GM23338 (cell line): ENCODE data around the gene LHX8. TPM values are rescaled to one million over a fixed set of nuclear protein-coding genes. Genes with fewer than 3 reads are reported as not detected.
"Not testable (repeated sequence)": the region's sequence is repeated elsewhere in the genome, so short reads cannot be mapped to it uniquely, and the experiment has no call there.

Experiments
- ATAC-seq: fragments of 200-7000 bp; cut with Tn5 transposase; 3 replicates; pipeline ENCODE4 v1.9.1; 2020
- DNase-seq: peaks from one replicate; pipeline ENCODE4 v3.0.0-alpha.2; 2015; ENCODE audit warnings: low spot score
- H2AFZ ChIP-seq: fragments of 200-600 bp; sonication (generic); 2 replicates; pipeline ENCODE4 v1.8.0; 2016; ENCODE audit warnings: antibody characterized with exemption, mild to moderate bottlenecking, moderate library complexity
- H3F3A ChIP-seq: fragments of 200-600 bp; sonication (generic); replicated peaks from 2 replicates; pipeline ENCODE4 v1.8.0; 2017; ENCODE audit warnings: antibody characterized with exemption, mixed run types, low read depth
- H3K27ac ChIP-seq: fragments of 200-600 bp; sonication (generic); 2 replicates; pipeline ENCODE4 v1.6.1; 2016; ENCODE audit warnings: low read depth
- H3K27me3 ChIP-seq: fragments of 200-600 bp; sonication (generic); 2 replicates; pipeline ENCODE4 v1.8.0; 2016; ENCODE audit warnings: mild to moderate bottlenecking, mixed run types, moderate library complexity; ENCODE audit not compliant: insufficient read depth
- H3K36me3 ChIP-seq: fragments of 200-600 bp; sonication (generic); 2 replicates; pipeline ENCODE4 v1.8.0; 2016; ENCODE audit warnings: mild to moderate bottlenecking; ENCODE audit not compliant: insufficient read depth
- H3K4me1 ChIP-seq: fragments of 200-600 bp; sonication (generic); 2 replicates; pipeline ENCODE4 v1.8.0; 2016; ENCODE audit warnings: mild to moderate bottlenecking, moderate library complexity; ENCODE audit not compliant: insufficient read depth
- H3K4me2 ChIP-seq: fragments of 200-600 bp; sonication (generic); 2 replicates; pipeline ENCODE4 v1.7.1; 2017; ENCODE audit warnings: mixed run types
- H3K4me3 ChIP-seq: fragments of 200-600 bp; sonication (generic); 2 replicates; pipeline ENCODE4 v1.6.1; 2016; ENCODE audit warnings: mixed run types
- H3K79me2 ChIP-seq: fragments of 200-600 bp; sonication (generic); replicated peaks from 2 replicates; pipeline ENCODE4 v1.8.0; 2017; ENCODE audit warnings: mild to moderate bottlenecking; ENCODE audit not compliant: insufficient read depth
- H3K9me2 ChIP-seq: fragments of 200-600 bp; sonication (generic); 2 replicates; pipeline ENCODE4 v1.8.0; 2017; ENCODE audit not compliant: insufficient read depth
- H4K20me1 ChIP-seq: fragments of 200-600 bp; sonication (generic); replicated peaks from 2 replicates; pipeline ENCODE4 v1.8.0; 2017; ENCODE audit warnings: mild to moderate bottlenecking; ENCODE audit not compliant: insufficient read depth
- H3K27ac Mint-ChIP-seq: 2 replicates; pipeline ENCODE4 v1.8.0; 2020; ENCODE audit warnings: inconsistent platforms, mild to moderate bottlenecking, moderate library complexity, mixed read lengths
- H3K27me3 Mint-ChIP-seq: 3 replicates; pipeline ENCODE4 v1.8.0; 2022; ENCODE audit warnings: low read depth, mild to moderate bottlenecking, moderate library complexity, mixed read lengths, inconsistent platforms; ENCODE audit not compliant: insufficient read depth, poor library complexity
- H3K36me3 Mint-ChIP-seq: 3 replicates; pipeline ENCODE4 v1.8.0; 2021; ENCODE audit warnings: low read depth, mild to moderate bottlenecking, inconsistent platforms, moderate library complexity, mixed read lengths
- H3K4me1 Mint-ChIP-seq: 3 replicates; pipeline ENCODE4 v1.8.0; 2020; ENCODE audit warnings: mild to moderate bottlenecking, inconsistent platforms, mixed read lengths
- H3K4me3 Mint-ChIP-seq: 3 replicates; pipeline ENCODE4 v1.8.0; 2021; ENCODE audit warnings: moderate library complexity, mild to moderate bottlenecking, inconsistent platforms, mixed read lengths
- H3K9me3 Mint-ChIP-seq: 3 replicates; pipeline ENCODE4 v1.8.0; 2020; ENCODE audit warnings: moderate library complexity, mild to moderate bottlenecking, inconsistent platforms, mixed read lengths
- CREB1 ChIP-seq: fragments of 250-450 bp; sonication (Bioruptor Pico); IDR thresholded peaks from 2 replicates; pipeline ENCODE4 v1.5.0; 2020; ENCODE audit warnings: low read depth, mild to moderate bottlenecking, moderate library complexity
- EZH2 ChIP-seq: fragments of 200-600 bp; sonication (generic); IDR thresholded peaks from one replicate; pipeline ENCODE4 v1.8.0; 2017; ENCODE audit warnings: antibody characterized with exemption, mild to moderate bottlenecking, low read depth; ENCODE audit not compliant: unreplicated experiment
- EZH2phosphoT487 ChIP-seq: fragments of 200-600 bp; sonication (generic); IDR thresholded peaks from one replicate; pipeline ENCODE4 v1.8.1; 2018; ENCODE audit warnings: antibody characterized with exemption; ENCODE audit not compliant: unreplicated experiment
- NANOG ChIP-seq: IDR thresholded peaks from 2 replicates; pipeline ENCODE4 v1.6.1; 2016; ENCODE audit warnings: antibody characterized with exemption, borderline replicate concordance
- POLR2AphosphoS5 ChIP-seq: IDR thresholded peaks from 2 replicates; pipeline ENCODE4 v1.6.1; 2016; ENCODE audit warnings: antibody characterized with exemption, low read depth
- STAT1 ChIP-seq: IDR thresholded peaks from one replicate; pipeline ENCODE4 v1.6.1; 2016; ENCODE audit warnings: antibody characterized with exemption; ENCODE audit not compliant: unreplicated experiment
- ZNF331 ChIP-seq: fragments of 250-450 bp; sonication (Bioruptor Pico); IDR thresholded peaks from 2 replicates; pipeline ENCODE4 v1.5.0; 2020; ENCODE audit warnings: low read depth, mild to moderate bottlenecking, moderate library complexity
- polyA plus RNA-seq: library from polyadenylated mRNA; unstranded; fragments of >200 nt; fragmentation: Nextera tagmentation; extraction: Ambion mirVana; gene quantifications from 2 replicates; pipeline ENCODE4 v1.2.1, GENCODE V29; 2016
- total RNA-seq: library from RNA; depleted of rRNA; stranded (reverse); fragments of >200 nt; shearing (Covaris generic); gene quantifications from 2 replicates; pipeline ENCODE4 v1.2.3, GENCODE V29; 2014
- TF ChIP-seq, protein P1 (sequence below): IDR thresholded peaks from one replicate; pipeline ENCODE4 v1.6.1; 2018; ENCODE audit warnings: antibody characterized with exemption; ENCODE audit not compliant: unreplicated experiment
- TF ChIP-seq, protein P2 (sequence below): IDR thresholded peaks from 2 replicates; pipeline ENCODE4 v1.6.1; 2016; ENCODE audit warnings: antibody characterized with exemption
- TF ChIP-seq, protein P3 (sequence below), 2 experiments: fragments of 200-600 bp in 1 of 2; sonication (generic) in 1 of 2; conservative IDR thresholded peaks; 2 replicates each; pipeline versions ENCODE4 v1.5.1 to v1.6.1; 2016 to 2017; ENCODE audit warnings: antibody characterized with exemption in 2 of 2, low read depth in 2 of 2, mild to moderate bottlenecking in 2 of 2, moderate library complexity in 1 of 2

LHX8 gene
- total and polyA plus RNA-seq, 2 experiments from 2014 or later, result 0.68 to 0.73 TPM

DNA sequence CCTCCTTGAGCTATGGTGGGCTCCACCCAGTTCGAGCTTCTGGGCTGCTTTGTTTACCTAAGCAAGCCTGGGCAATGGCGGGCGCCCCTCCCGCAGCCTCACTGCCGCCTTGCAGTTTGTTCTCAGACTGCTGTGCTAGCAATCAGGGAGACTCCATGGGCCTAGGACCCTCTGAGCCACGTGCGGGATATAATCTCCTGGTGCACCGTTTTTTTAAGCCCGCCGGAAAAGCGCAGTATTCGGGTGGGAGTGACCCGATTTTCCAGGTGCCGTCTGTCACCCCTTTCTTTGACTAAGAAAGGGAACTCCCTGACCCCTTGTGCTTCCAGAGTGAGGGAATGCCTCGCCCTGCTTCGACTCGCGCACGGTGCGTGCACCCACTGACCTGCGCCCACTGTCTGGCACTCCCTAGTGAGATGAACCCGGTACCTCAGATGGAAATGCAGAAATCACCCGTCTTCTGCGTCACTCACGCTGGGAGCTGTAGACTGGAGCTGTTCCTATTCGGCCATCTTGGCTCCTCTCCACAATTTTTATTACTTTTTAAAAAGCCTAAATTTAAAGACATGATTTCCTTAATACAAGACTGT is 21.7 kb upstream of the LHX8 start:
- H3K4me3 ChIP-seq, H3K36me3 Mint-ChIP-seq, DNase-seq, H3K9me2 ChIP-seq, H4K20me1 ChIP-seq, H3K4me1 ChIP-seq, H3K27ac Mint-ChIP-seq, H3K27ac ChIP-seq, H2AFZ ChIP-seq, H3K79me2 ChIP-seq, H3F3A ChIP-seq, H3K4me1 Mint-ChIP-seq, ATAC-seq, H3K4me3 Mint-ChIP-seq, H3K27me3 Mint-ChIP-seq, H3K4me2 ChIP-seq, H3K27me3 ChIP-seq, H3K36me3 ChIP-seq: not testable (repeated sequence)
- peaks cover 12% of the 10 kb centered on the region for H3K9me3 Mint-ChIP-seq

DNA sequence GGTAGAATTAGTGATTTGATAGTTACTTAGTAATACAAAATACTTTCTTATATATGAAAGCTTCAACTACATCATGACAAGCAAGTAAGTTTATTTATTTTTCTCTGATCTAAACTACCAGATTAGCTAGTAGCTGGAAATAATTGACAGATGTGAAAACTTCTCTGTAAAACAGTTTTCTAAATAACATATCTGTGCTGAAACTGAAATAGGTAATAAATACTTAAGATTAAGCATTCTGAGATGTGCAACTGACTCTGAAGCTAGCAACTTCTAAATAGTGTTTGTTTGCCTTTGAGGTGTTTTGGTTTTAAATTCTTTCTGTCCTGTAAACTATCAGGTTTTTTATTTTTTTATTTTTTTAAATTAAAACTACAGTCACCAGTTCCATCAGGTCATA is 18.5 kb upstream of the LHX8 start:
- no peak overlapping the region for H3K4me3 ChIP-seq
- H3K27ac Mint-ChIP-seq, result no peak overlapping the region
- no peaks in the 10 kb centered on the region for H3K79me2 ChIP-seq
- H3K27me3 Mint-ChIP-seq, result peaks cover 5% of the 10 kb centered on the region
- peaks cover 8% of the 10 kb centered on the region; the same call in 1 of the 2 replicates for H3K4me1 ChIP-seq
- no peak for TF ChIP-seq CREB1 (CRISPR knock-in tag)
- TF ChIP-seq, protein P1, sequence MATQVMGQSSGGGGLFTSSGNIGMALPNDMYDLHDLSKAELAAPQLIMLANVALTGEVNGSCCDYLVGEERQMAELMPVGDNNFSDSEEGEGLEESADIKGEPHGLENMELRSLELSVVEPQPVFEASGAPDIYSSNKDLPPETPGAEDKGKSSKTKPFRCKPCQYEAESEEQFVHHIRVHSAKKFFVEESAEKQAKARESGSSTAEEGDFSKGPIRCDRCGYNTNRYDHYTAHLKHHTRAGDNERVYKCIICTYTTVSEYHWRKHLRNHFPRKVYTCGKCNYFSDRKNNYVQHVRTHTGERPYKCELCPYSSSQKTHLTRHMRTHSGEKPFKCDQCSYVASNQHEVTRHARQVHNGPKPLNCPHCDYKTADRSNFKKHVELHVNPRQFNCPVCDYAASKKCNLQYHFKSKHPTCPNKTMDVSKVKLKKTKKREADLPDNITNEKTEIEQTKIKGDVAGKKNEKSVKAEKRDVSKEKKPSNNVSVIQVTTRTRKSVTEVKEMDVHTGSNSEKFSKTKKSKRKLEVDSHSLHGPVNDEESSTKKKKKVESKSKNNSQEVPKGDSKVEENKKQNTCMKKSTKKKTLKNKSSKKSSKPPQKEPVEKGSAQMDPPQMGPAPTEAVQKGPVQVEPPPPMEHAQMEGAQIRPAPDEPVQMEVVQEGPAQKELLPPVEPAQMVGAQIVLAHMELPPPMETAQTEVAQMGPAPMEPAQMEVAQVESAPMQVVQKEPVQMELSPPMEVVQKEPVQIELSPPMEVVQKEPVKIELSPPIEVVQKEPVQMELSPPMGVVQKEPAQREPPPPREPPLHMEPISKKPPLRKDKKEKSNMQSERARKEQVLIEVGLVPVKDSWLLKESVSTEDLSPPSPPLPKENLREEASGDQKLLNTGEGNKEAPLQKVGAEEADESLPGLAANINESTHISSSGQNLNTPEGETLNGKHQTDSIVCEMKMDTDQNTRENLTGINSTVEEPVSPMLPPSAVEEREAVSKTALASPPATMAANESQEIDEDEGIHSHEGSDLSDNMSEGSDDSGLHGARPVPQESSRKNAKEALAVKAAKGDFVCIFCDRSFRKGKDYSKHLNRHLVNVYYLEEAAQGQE, result no peak
- no peak for TF ChIP-seq ZNF331 (CRISPR knock-in tag)
- TF ChIP-seq POLR2AphosphoS5, result no peak
- TF ChIP-seq, protein P2, sequence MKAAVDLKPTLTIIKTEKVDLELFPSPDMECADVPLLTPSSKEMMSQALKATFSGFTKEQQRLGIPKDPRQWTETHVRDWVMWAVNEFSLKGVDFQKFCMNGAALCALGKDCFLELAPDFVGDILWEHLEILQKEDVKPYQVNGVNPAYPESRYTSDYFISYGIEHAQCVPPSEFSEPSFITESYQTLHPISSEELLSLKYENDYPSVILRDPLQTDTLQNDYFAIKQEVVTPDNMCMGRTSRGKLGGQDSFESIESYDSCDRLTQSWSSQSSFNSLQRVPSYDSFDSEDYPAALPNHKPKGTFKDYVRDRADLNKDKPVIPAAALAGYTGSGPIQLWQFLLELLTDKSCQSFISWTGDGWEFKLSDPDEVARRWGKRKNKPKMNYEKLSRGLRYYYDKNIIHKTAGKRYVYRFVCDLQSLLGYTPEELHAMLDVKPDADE, result no peak
- TF ChIP-seq EZH2, result no peak
- TF ChIP-seq EZH2phosphoT487, result no peak
- TF ChIP-seq, protein P3, sequence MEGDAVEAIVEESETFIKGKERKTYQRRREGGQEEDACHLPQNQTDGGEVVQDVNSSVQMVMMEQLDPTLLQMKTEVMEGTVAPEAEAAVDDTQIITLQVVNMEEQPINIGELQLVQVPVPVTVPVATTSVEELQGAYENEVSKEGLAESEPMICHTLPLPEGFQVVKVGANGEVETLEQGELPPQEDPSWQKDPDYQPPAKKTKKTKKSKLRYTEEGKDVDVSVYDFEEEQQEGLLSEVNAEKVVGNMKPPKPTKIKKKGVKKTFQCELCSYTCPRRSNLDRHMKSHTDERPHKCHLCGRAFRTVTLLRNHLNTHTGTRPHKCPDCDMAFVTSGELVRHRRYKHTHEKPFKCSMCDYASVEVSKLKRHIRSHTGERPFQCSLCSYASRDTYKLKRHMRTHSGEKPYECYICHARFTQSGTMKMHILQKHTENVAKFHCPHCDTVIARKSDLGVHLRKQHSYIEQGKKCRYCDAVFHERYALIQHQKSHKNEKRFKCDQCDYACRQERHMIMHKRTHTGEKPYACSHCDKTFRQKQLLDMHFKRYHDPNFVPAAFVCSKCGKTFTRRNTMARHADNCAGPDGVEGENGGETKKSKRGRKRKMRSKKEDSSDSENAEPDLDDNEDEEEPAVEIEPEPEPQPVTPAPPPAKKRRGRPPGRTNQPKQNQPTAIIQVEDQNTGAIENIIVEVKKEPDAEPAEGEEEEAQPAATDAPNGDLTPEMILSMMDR (conservative IDR thresholded peaks at IDR 0.05; ENCODE audit: low read depth in 2 of 2), result no peak
- no peak for TF ChIP-seq NANOG
- no peak for TF ChIP-seq STAT1
- no peak for DNase-seq
- H3F3A ChIP-seq, result no peaks in the 10 kb centered on the region
- H3K9me3 Mint-ChIP-seq, result peaks cover 12% of the 10 kb centered on the region
- H2AFZ ChIP-seq, result no peak overlapping the region
- no peak for ATAC-seq
- H3K36me3 Mint-ChIP-seq, result peaks cover 10% of the 10 kb centered on the region; the same call in 2 of the 3 replicates
- no peak overlapping the region for H3K4me2 ChIP-seq
- no peaks in the 10 kb centered on the region for H3K9me2 ChIP-seq
- no peaks in the 10 kb centered on the region for H3K27me3 ChIP-seq
- peaks cover 7% of the 10 kb centered on the region; the same call in 1 of the 3 replicates for H3K4me1 Mint-ChIP-seq
- no peaks in the 10 kb centered on the region for H3K36me3 ChIP-seq
- no peaks in the 10 kb centered on the region for H4K20me1 ChIP-seq
- H3K4me3 Mint-ChIP-seq, result no peak overlapping the region
- H3K27ac ChIP-seq, result no peak overlapping the region
